GM18502 (cell line): ENCODE data around the gene TMEM59.
A peak's percentile ranks its signal among the peaks of the same experiment; 100 is the strongest.
"Not testable (repeated sequence)": the region's sequence is repeated elsewhere in the genome, so short reads cannot be mapped to it uniquely, and the experiment has no call there.

Experiments
- ATAC-seq: cut with Tn5 transposase; IDR thresholded peaks from one replicate; pipeline ENCODE4 v1.9.1; 2021; ENCODE audit warnings: mild to moderate bottlenecking; ENCODE audit not compliant: unreplicated experiment, poor library complexity

TMEM59 gene, protein sequence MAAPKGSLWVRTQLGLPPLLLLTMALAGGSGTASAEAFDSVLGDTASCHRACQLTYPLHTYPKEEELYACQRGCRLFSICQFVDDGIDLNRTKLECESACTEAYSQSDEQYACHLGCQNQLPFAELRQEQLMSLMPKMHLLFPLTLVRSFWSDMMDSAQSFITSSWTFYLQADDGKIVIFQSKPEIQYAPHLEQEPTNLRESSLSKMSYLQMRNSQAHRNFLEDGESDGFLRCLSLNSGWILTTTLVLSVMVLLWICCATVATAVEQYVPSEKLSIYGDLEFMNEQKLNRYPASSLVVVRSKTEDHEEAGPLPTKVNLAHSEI

DNA sequence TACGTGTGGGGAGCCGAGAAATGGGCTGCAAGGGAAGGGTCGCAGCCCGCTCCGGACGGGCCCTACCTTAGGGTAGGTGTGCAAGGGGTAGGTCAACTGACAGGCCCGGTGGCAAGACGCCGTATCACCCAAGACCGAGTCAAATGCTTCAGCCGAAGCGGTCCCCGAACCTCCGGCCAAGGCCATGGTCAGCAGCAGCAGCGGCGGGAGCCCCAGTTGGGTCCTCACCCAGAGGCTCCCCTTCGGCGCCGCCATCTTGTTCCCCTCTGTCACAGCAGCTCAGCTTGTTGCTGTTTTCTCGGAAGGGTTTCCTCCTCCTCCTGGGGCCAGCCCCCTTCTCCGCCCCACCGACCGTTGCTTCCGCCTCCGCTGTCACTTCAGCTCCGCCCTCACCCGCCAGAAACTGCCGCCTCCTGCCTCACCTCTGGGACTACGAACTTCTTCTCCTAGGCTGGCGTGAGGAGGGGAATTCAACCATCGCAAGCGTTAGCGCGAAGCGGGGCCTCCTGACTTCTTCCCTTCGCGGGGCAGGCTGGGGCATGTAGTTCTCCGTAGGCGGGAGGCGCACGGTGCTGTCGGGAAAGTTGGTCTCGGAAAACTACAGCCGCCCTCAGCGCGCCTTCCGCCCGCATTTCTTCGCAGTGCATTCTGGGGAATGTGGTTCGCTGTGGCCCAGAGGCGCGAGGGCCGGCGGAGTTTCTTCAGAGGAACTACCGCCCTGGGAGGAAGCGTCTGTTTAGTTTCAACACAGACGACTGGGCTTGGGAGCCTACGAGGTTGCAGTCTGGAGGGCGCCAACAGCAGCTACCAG, at the start of gene TMEM59, which contains the start of gene TCEANC2:
Gene TMEM59 (minus strand): TSS at position 271 of the 811 bp plus-strand sequence. CDS start 16 bp downstream, at position 255.
Gene TCEANC2 (plus strand): TSS at position 675 of the 811 bp plus-strand sequence. CDS start 815 bp downstream, outside the sequence.
- peak; percentile 93 for ATAC-seq

DNA sequence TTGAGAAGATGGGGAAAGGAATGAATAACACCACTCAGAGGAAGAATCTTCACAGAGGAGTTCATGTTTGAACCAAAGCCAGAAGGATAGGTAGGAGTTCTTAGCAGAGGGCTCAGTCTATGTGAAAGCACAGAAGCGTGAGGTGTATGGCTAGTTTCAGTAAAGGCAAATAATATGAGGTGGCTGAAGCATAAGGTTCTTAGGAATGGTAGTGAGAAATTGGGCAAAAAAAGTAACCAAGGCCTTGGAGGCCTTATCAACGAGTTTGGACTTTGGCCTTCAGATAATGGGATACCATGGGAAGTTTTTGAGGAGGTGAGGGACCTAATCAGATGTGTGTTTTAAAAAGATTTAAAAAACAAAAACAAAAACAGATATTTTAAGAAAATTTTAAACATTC, 47.5 kb upstream of the TMEM59 start:
- ATAC-seq = no peak

DNA sequence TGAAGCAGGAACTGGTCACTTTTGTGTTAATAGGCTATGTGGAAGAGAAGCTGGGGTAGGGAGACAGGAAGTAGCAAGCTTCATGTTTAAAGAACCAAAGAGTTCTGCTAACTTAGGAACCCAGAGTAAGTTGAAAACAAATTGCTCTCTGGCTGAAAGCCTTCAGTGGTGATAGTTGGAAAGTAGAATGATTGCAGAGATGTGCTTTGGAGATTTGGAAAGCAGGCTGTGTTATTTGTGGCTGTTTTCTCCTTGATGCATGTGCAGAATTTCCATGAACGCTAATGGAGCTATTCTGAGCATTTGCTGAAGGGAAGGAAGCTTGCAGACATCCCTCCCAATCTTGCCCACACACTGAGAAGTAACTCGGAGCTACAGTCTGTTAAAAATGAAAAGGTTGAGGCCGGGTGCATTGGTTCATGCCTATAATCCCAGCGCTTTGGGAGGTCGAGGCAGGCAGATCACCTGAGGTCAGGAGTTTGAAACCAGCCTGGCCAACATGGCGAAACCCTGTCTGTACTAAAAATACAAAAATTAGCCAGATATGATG, 46.1 kb upstream of the TMEM59 start:
- ATAC-seq = no peak

DNA sequence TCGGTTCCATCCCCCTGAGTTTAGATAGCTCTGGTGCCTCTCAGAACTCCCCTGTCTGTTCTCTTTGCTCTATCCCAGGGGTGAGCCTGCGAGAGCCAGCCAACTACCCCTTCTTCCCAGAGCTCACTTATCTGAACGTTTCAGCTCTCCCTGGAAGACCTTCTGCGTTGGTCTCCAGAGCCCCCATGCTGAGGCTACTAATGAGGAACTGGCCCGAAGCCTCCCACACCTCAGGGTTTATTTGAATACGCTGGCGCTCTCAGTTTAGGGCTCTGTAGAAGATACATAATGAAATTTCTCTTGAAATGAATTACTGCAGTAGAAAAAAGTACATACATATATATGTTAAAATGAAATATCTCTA, 43.9 kb upstream of the TMEM59 start:
- no peak for ATAC-seq

DNA sequence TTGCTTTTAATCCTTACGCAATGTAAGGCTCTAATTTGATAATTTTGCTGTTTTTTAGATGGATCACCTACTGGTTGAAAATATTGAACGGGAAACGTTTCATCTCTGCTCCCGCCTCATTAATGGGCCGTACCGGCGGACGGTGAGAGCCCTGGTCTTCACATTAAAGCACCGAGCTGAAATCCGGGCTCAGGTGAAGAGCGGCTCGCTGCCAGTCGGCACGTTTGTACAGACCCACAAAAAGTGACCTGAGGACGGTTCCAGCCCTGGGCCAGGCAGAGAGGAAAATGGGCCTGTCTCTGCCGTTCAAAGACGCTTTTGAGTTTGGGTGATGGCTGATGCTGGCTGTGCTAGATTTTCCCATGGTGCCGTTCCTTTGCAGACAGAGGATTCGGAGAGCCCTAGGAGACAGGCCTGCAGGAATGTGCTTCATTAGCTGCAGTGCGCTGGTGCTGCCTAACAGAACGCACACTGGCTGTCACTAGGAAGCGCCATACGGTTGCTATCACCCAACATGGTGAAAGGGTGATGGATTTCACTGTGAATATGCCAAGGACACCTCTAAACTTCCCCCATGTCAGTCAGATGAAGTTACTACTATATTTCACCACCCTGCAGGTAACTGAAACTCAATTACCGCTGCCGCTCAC, 43.3 kb upstream of the TMEM59 start:
- ATAC-seq = no peak

DNA sequence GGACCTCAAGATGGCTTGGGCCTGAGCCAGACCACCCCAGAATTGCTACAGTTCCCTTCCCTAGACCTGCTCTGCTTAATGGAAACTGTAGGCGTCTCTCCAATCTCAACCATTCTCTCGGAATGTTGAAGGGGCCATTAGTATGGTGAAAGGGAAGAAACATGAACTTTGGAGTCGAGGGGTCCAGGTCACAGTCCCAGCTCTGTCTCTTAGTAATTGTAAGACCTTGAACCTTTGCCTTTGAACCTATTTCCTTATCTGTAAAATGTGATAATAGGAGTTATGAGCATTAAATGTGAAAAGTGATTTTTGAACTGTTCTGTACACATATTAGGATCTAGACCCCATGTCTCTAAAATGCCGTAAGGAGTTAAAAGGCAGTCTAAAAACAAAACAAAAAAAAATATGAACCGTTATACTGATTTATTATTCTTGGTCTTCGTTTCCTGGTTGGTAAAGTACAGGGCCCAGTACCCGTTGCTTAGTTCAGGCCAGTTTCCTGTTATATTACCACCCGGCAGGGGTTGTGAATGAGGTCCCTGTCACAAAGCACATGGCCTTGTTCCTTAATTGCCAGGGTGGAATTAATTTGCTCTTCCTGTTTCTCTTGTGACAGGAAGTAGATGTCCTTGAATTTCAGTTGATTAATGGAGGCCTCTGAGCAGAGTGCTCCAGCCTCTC, 42.7 kb upstream of the TMEM59 start:
- ATAC-seq = no peak

DNA sequence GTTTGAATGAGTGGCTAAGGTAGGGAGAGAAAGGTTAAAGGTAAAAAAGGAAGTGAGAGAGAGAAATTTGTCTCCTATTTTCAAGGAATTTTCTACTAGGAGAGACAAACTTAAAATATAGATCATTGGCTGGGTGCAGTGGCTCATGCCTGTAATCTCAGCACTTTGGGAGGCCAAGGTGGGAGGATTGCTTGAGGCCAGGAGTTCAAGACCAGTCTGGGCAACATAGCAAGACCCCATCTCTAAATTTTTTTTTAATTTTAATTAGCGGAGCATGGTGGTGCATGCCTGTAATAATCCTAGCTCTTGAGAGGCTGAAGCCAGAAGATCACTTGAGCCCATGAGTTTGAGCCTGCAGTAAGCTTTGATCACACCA, 41.7 kb upstream of the TMEM59 start:
- not testable (repeated sequence) for ATAC-seq

DNA sequence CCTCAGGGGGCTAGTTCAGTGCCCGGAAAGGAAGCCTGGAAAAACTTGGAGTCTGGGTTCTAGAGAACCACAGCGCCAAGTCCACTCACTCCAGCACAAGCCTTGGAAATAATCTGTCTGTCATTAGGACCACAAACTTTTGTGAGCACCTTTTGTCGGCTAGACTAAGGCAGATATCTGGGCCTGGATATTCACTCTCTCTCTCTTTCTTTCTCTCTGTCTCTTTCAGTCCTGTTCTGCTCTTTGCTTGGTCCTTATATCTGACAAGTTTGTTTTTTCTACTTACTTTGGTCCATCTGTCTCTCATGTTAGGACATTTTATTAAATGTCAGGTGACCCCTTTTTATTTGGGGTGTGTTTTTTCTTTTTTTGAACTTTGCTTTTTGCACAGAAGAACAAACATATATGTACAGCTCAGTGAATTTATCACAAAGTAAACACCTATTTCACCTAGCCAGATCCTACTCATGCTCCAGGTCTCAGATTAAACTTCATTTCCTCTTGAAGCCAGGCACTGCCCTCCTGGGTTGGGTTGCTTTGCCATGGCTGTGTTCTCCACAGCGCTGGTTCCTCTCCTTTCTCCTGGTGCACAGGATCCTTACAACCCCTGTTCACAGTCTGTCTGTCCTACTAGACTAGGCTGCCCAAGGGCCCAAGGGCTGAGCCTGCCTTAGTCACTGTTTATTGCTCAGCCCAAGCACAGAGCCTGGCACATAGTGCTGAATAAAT, 41.2 kb upstream of the TMEM59 start:
- ATAC-seq = no peak

DNA sequence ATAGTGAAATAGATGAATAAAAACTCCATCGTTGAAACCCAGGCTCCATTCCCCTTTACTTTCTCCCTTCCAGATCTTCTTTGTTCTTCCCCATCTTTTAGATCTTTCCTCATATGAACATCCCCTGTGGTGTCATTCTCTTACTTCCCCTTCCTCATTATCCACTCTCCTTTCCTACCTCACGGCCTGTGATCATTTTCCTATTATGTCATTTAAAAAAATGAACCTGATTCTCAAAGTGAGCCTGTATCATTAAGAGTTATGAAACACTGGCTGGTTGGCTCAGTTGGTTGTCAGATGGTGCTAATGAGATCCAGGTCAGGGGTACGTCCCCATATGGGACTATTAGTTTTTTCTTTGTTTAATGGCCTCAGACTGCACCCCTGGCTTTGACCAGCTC, 38.7 kb upstream of the TMEM59 start:
- no peak for ATAC-seq

DNA sequence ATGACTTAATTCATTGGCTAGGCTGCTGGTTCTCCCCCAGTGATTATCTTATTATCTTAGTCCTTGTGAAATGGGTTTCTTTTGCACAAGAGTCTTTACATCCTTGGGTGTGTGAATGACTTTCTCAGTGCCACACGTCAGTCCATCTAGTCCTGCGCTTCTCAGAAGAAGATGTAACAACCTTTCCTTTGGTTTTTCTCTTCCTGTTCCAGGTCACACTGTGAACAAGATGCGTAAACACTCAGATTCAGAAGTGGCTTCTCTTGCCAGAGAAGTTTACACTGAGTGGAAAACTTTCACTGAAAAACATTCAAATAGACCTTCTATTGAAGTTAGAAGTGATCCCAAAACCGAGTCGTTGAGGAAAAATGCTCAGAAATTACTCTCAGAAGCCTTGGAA, 35.4 kb upstream of the TMEM59 start:
- ATAC-seq = no peak

DNA sequence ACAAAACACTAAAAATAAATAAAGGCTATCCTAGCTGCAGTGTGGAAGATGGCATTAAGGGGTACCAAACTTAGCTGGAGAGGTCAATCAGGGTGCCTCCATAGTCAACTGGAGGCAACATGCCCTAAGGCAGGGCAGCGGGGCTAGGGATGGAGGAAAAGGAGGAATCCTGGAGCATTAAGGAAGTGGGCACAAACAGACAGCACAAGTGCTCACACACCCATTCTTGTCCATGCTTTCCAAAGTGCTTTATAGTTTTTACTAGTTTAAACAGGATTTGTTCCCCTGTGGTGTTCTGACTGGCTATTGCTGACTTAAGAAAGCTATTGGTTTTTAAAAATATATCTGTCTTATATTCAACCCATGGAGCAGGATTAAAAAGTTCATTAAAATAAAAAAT, 33.8 kb upstream of the TMEM59 start:
- ATAC-seq = no peak

DNA sequence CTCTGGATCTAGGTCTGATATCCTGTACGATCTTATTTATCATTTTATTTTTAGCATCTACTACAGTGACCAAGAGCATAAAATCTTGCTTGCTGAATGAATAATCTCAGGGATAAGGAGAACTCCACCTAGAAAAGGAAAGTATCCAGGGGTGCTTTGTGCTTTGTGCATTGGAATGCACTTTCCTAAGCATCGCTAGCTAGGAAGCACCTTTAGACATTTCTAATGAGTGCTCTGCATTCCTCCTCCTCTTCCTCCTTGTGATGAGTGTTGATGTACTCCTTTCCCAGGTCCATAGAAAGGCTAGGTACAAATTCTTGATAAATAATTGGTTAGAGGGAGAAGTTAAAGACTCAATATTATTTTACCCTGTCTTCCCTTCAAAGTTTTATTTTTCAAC, 31.8 kb upstream of the TMEM59 start:
- no peak for ATAC-seq

DNA sequence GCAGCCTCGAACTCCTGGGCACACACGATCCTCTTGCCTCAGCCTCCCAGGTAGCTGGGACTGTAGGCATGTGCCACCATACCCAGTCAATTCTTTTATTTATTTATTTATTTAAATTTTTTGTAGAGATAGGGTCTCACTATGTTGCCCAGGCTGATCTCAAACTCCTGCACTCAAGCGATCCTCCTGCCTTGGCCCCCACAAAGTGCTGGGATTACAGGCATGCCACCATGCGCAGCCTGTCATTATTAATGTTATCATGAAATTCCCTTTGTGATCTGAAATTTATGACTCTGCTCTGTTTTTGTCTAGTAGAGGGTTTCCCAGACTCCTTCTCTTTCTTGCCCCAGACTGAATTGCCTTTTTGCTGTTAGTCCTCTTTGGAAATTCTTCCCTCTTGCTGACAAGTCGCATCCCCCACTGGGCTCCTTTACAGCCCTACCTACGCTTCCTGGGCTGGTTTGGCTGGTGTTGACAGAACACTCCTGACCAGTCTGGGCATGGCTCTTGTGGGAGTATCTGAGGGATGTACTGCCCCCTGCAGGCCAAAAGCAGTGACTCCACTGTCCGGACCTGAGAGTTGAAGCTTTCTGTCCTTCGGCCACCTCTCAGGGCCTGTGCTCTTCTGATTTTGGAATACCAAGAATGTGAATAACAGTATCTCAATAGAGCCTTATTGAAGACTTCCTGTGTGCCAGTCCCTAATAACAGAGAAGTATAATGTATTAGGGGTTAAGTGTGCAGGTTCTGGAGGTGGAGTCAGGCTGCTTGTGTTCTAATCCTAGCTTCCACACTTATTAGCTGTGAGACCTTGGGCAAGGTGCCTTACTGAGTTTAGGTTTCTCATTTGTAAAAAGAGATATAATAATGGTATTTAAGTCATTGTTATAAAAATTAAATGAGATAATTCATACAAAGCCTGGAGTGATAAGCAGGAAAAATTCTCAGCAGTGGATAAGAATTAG, 28.6 kb upstream of the TMEM59 start:
- ATAC-seq = peak; percentile 77

DNA sequence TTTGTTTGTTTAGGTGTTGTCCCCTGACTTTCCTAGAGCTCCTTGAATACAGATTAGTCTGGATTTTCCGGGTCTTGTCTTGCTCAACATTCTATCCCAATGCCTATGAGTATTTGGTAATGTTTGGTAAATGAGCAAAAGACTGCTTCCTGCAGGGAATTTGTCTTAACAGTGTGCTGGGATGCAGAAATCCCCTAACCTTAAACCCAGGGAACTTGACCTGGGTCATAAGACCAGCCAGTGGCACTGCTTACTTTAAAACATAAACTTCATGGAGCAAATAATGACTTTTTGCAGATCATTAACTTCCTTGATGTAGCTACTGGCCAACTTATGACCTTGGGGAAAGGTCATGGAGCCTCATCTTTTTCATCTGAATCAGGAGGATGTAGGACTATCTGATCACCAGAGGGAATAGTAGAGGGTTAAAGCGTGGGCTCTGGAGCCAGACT, 27.6 kb upstream of the TMEM59 start:
- no peak for ATAC-seq

DNA sequence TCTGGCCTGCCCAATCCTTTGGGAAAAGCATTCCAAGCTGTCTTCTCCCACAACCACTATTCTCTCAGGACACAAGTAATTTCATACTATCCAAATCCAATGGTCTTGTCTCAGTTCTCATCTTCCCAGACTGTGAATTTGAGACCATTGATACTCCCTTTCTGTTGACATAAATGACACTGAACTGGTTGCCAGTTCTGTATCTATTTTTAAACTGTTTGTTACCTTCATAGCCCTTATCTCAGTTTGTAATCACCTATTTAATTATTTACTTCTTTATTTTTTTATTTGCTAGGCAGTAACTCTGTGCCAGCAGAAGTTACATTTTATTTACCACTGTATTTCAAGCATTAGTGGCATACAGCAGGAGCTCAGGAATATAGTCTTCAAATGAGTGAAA, 24.4 kb upstream of the TMEM59 start:
- ATAC-seq = no peak

DNA sequence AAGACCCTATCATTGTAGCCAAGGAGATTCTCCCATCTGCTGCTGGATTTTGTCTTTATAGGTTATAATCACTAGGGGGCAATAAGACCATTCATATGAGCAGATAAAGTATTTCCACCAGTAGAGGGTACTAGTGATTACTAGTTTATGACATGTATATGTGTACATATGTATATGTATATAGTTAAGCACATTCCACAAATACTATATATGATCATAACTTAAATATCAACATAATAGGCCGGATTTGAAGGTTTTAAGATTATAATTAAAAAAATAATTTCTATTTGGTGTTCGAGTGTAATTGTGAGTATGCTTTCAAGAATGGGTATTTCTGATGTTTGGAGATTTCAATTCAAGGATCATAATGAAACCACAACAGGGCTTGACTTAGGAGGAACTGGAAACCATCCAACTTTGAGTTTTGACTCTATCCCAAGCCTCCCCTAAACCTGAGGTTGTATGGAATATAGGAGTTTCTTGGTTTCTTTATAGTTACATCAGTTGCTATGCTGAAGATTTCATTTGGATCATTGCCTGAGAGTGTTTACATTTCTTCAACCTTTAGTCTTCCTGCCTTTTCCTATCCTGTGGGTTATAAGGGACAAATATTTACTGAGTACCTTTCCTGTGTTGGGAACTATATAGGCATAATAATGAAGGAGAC, 17.3 kb upstream of the TMEM59 start:
- ATAC-seq = peak; percentile 65

DNA sequence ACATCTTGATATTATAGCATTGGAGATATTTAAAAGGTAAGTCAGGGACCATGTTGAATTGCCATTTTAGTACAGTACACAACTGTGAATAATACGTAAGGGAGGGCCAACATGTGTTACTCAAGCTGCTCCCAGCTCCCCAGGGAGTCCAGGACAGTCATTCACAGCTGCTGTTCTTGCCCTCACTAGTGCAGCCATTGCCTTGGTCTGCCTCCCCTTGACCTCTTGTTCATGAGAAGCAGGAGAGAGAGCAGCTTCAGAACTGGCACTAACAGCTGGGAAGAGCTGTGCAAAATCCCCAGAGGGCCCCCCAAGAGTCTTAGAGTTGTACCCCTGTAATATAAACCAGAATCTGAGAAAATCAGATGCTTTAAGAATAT, 16.8 kb upstream of the TMEM59 start:
- ATAC-seq = peak; percentile 20

DNA sequence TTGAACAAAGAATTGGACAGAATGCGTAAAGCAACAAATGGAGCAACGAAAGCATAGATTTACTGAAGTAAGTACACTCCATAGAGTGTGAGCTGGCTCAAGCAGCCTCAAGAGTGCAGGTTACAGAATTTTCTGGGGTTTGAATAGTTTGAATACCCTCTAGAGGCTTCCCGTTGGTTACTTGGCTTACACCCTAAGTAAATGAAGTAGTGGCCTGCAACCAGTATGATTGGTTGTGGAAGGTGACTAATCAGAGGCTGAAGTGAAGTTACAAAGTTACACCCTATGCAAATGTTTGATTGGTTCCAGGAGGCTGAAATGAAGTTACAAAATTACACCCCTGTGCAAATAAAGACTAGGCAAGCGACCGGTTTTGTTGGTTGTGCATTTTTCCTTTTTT, 11.3 kb upstream of the TMEM59 start:
- ATAC-seq = no peak
